Measurements from ENCODE around the gene MYO1C. TPM values are rescaled to one million over a fixed set of nuclear protein-coding genes. Genes with fewer than 3 reads are reported as not detected.

MYO1C gene
- polyA plus RNA-seq, 1 experiment = 321 TPM

DNA sequence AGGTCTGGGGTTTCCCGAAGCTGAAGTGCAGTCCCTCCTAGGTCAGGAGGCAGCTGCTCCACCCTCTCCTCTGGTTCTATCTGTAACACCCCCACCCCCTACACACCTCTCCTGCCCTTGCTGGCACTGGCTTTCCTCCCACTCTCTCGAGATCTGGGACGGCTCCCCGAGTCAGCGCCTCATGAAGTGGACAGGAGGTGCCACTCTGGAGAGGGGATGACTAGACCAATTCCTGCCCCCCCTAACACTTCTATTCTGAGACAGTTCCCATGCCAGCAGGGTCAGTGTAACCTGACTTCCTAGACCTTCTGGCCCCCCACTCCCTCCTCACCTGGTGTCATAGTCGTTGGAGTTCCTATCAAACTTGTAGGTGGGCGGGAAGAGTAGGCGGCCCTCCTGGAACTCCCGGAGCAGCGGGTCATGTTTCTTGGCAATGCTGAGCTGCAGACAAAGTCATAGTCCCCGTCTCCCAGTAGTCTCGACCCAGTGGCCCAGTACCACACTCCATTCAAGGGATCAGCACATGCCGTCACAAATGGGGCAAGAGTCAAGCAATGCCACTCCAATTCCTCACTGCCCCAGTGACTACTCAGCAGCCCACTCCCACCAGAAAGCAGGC lies 14.3 kb upstream of the MYO1C start:
- DNase-seq (ENCODE audit: low read depth) = no peak
- H3K27me3 ChIP-seq (ENCODE audit: control insufficient read depth, insufficient read depth, low read length) = no peaks in the 10 kb centered on the region
- POLR2A ChIA-PET = no interaction called here
- no peak overlapping the region for H3K4me3 ChIP-seq (ENCODE audit: low read depth, low read length)
- TF ChIP-seq, protein P1, sequence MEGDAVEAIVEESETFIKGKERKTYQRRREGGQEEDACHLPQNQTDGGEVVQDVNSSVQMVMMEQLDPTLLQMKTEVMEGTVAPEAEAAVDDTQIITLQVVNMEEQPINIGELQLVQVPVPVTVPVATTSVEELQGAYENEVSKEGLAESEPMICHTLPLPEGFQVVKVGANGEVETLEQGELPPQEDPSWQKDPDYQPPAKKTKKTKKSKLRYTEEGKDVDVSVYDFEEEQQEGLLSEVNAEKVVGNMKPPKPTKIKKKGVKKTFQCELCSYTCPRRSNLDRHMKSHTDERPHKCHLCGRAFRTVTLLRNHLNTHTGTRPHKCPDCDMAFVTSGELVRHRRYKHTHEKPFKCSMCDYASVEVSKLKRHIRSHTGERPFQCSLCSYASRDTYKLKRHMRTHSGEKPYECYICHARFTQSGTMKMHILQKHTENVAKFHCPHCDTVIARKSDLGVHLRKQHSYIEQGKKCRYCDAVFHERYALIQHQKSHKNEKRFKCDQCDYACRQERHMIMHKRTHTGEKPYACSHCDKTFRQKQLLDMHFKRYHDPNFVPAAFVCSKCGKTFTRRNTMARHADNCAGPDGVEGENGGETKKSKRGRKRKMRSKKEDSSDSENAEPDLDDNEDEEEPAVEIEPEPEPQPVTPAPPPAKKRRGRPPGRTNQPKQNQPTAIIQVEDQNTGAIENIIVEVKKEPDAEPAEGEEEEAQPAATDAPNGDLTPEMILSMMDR (IDR thresholded peaks at IDR 0.05; ENCODE audit: insufficient read depth, low read depth, low read length) = no peak
- CTCF ChIA-PET = interaction anchor here (1.0 to 1.1 kb wide), 2 partner anchors 9 kb away, joined by 3 read pairs; no protein-coding TSS in a partner anchor
- peaks cover 17% of the 10 kb centered on the region for H3K36me3 ChIP-seq (ENCODE audit: control insufficient read depth, insufficient read depth, low read length)

DNA sequence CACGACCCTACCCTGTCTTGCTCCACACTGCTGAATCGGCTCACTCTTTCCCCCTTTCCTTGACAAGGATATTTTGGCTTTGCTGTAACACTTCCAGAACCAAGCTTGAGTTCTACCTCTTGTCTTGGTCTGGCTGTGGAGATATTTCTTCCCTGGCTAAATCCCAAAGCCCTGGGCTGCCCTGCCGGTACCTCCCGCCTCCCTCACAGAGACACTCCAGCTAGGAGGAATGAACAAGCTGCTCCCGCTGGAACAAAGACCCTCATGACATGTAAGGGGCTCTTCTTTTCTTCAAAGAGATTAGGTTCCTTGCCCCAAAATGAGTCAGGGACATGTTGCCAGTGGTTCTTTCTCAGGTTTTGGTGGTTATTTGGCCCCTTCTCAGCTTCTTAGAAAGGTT lies 13.1 kb upstream of the MYO1C start:
- Histone ChIP-seq H3K36me3 (ENCODE audit: control insufficient read depth, insufficient read depth, low read length) (peaks cover 16% of the 10 kb centered on the region), H3K4me3 (ENCODE audit: low read depth, low read length) (no peak overlapping the region), H3K27me3 (ENCODE audit: control insufficient read depth, insufficient read depth, low read length) (no peaks in the 10 kb centered on the region)
- ChIA-PET POLR2A (no interaction called here), CTCF (interaction anchor here (1.1 kb wide), 1 partner anchor 10 kb away, joined by 3 read pairs; no protein-coding TSS in a partner anchor)
- TF ChIP-seq, protein P1 (IDR thresholded peaks at IDR 0.05; ENCODE audit: insufficient read depth, low read depth, low read length) = no peak
- DNase-seq (ENCODE audit: low read depth) = no peak

- no peak for DNase-seq (ENCODE audit: low read depth)
- CTCF ChIA-PET = interaction anchor here (1.5 kb wide), 1 partner anchor 10 kb away, joined by 4 read pairs; no protein-coding TSS in a partner anchor
These were observed 12.4 kb upstream of the MYO1C start for GRCh38 chr17:1504866-1505265.

DNA sequence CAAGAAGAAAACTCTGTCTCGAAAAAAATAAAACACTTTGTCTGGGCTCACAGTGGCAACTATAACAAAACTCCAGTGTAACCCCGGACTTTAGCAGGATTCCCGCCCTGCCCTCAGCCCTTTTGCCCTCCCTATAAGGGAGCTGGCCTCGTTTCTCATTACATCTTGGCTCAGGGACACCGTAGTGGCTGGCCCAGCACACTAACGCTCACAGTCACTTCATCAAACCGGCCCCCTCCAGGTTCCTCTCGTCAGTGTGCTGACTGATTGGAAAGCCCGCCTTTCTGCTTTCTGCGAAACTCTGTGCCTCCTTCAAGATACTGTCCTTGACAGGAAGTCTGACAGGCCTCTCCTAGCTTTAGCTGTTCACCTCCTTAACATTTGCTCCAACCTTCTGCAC lies 11.2 kb upstream of the MYO1C start:
- Histone ChIP-seq H3K27me3 (ENCODE audit: control insufficient read depth, insufficient read depth, low read length) (no peaks in the 10 kb centered on the region), H3K4me3 (ENCODE audit: low read depth, low read length) (no peak overlapping the region), H3K36me3 (ENCODE audit: control insufficient read depth, insufficient read depth, low read length) (peaks cover 14% of the 10 kb centered on the region)
- TF ChIP-seq, protein P1 (IDR thresholded peaks at IDR 0.05; ENCODE audit: insufficient read depth, low read depth, low read length) = no peak
- POLR2A ChIA-PET = no interaction called here
- CTCF ChIA-PET = interaction anchor here (1.5 kb wide), 1 partner anchor 11 kb away, joined by 4 read pairs; no protein-coding TSS in a partner anchor
- DNase-seq (ENCODE audit: low read depth) = no peak

More at GRCh38 chr17:1504866-1505265, 12.4 kb upstream of the MYO1C start:
- Histone ChIP-seq H3K4me3 (ENCODE audit: low read depth, low read length) (no peak overlapping the region), H3K36me3 (ENCODE audit: control insufficient read depth, insufficient read depth, low read length) (peaks cover 14% of the 10 kb centered on the region), H3K27me3 (ENCODE audit: control insufficient read depth, insufficient read depth, low read length) (no peaks in the 10 kb centered on the region)
- POLR2A ChIA-PET = no interaction called here
- TF ChIP-seq, protein P1 (IDR thresholded peaks at IDR 0.05; ENCODE audit: insufficient read depth, low read depth, low read length) = no peak

DNA sequence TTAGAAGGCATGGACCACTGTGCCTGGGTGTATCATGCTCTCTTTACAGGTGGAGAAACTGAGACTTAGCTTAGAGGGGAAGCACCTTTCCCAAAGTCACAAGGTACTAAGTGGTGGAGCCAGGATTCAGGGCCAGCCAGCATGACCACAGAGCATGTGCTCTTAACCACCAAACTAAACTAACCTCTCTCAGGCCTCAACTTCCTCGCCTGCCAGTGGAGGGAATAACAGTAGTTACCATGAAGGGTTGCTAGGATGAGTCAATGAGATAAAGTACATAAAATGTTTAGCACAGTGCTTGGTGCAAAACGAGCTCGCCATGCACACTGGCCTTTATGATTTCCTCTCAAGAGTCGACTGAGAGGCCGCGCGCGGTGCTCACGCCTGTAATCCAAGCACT lies 6.4 kb upstream of the MYO1C start:
- peak; percentile 40 for DNase-seq (ENCODE audit: low read depth)
- ChIA-PET POLR2A (no interaction called here), CTCF (interaction anchor here (1.0 to 1.5 kb wide), 2 partner anchors 18 to 134 kb away, joined by 3 read pairs; partner anchors contain the start of gene INPP5K)
- no peak overlapping the region for H3K4me3 ChIP-seq (ENCODE audit: low read depth, low read length)
- peaks cover 10% of the 10 kb centered on the region for H3K36me3 ChIP-seq (ENCODE audit: control insufficient read depth, insufficient read depth, low read length)
- H3K27me3 ChIP-seq (ENCODE audit: control insufficient read depth, insufficient read depth, low read length) = no peaks in the 10 kb centered on the region
- TF ChIP-seq, protein P1 (IDR thresholded peaks at IDR 0.05; ENCODE audit: insufficient read depth, low read depth, low read length) = no peak

All from BJ (cell line).